IMR-90 (cell line): ENCODE results near the gene ATPAF1. TPM values are rescaled to one million over a fixed set of nuclear protein-coding genes. Genes with fewer than 3 reads are reported as not detected.
"Not testable (repeated sequence)": the region's sequence is repeated elsewhere in the genome, so short reads cannot be mapped to it uniquely, and the experiment has no call there.

ENCODE experiments used
- ATAC-seq: fragments of 200-7000 bp; cut with Tn5 transposase; 2 replicates; pipeline ENCODE4 v1.9.1; 2020; ENCODE audit warnings: low read depth, mild to moderate bottlenecking, moderate library complexity
- BruUV-seq: library from RNA; stranded (reverse); fragments of 400-500 nt; replicated peaks from 2 replicates; lab custom pipeline; 2021; lab: Mats Ljungman, UMichigan
- CTCF ChIA-PET: fragments of 300-600 bp; formaldehyde crosslinking; extraction: SDS; loops from one replicate; lab custom pipeline; 2021; ENCODE audit warnings: antibody characterized with exemption; lab: Yijun Ruan, JAX
- POLR2A ChIA-PET: fragments of 300-600 bp; sonication (Branson Sonifier 250); formaldehyde crosslinking; loops from one replicate; lab custom pipeline; 2022; ENCODE audit warnings: antibody characterized with exemption; ENCODE audit not compliant: unreplicated experiment; lab: Charles Lee
- DNase-seq: peaks from one replicate; pipeline ENCODE4 v3.0.0; 2013
- H2AFZ ChIP-seq: replicated peaks from 2 replicates; pipeline ENCODE3; 2013; ENCODE audit warnings: low read length, mild to moderate bottlenecking; ENCODE audit not compliant: poor library complexity
- H2AK5ac ChIP-seq: 2 replicates; pipeline ENCODE4 v1.6.1; 2013; ENCODE audit warnings: low read depth, low read length, inconsistent platforms
- H2AK9ac ChIP-seq: replicated peaks from 2 replicates; pipeline ENCODE3; 2013; ENCODE audit warnings: mild to moderate bottlenecking, low read depth, low read length, moderate library complexity; ENCODE audit not compliant: poor library complexity
- H2BK120ac ChIP-seq: 2 replicates; pipeline ENCODE4 v1.6.1; 2013; ENCODE audit warnings: low read depth, low read length, inconsistent platforms
- H2BK15ac ChIP-seq: 3 replicates; pipeline ENCODE4 v1.6.1; 2013; ENCODE audit warnings: low read depth, low read length, inconsistent platforms
- H2BK20ac ChIP-seq: 2 replicates; pipeline ENCODE4 v1.6.1; 2013; ENCODE audit warnings: low read depth, mild to moderate bottlenecking, inconsistent platforms, low read length, moderate library complexity
- H2BK5ac ChIP-seq: 2 replicates; pipeline ENCODE4 v1.6.1; 2013; ENCODE audit warnings: mild to moderate bottlenecking, low read depth, low read length, inconsistent platforms; ENCODE audit not compliant: poor library complexity, severe bottlenecking
- H3K14ac ChIP-seq: replicated peaks from 2 replicates; pipeline ENCODE4 v1.6.1; 2013; ENCODE audit warnings: low read depth, low read length, inconsistent platforms
- H3K18ac ChIP-seq: 2 replicates; pipeline ENCODE4 v1.6.1; 2013; ENCODE audit warnings: low read depth, low read length, control low read depth
- H3K23ac ChIP-seq: 2 replicates; pipeline ENCODE4 v1.6.1; 2013; ENCODE audit warnings: low read depth, low read length, inconsistent platforms
- H3K27ac ChIP-seq: 2 replicates; pipeline ENCODE4 v1.5.1; 2013; ENCODE audit warnings: mild to moderate bottlenecking, control low read depth, low read length; ENCODE audit not compliant: insufficient read depth
- H3K27me3 ChIP-seq: 2 replicates; pipeline ENCODE4 v1.6.1; 2013; ENCODE audit warnings: low read length; ENCODE audit not compliant: control insufficient read depth, insufficient read depth
- H3K36me3 ChIP-seq: 2 replicates; pipeline ENCODE4 v1.6.1; 2013; ENCODE audit warnings: low read length, mixed read lengths; ENCODE audit not compliant: control insufficient read depth, insufficient read depth
- H3K4ac ChIP-seq: 2 replicates; pipeline ENCODE4 v1.6.1; 2013; ENCODE audit warnings: low read depth, low read length, inconsistent platforms
- H3K4me1 ChIP-seq: 2 replicates; pipeline ENCODE4 v1.6.1; 2013; ENCODE audit warnings: low read length, mixed read lengths; ENCODE audit not compliant: control insufficient read depth, insufficient read depth
- H3K4me2 ChIP-seq: 2 replicates; pipeline ENCODE4 v1.6.1; 2013; ENCODE audit warnings: low read depth, mild to moderate bottlenecking, control low read depth, low read length, moderate library complexity
- H3K4me3 ChIP-seq: 2 replicates; pipeline ENCODE4 v1.5.1; 2013; ENCODE audit warnings: low read depth, mild to moderate bottlenecking, control low read depth, low read length, moderate library complexity; ENCODE audit not compliant: insufficient read depth
- H3K56ac ChIP-seq: 2 replicates; pipeline ENCODE4 v1.6.1; 2013; ENCODE audit warnings: low read length, inconsistent platforms; ENCODE audit not compliant: insufficient read depth; ENCODE audit errors: extremely low read depth
- H3K79me1 ChIP-seq, 2 experiments: 2 replicates each; pipeline ENCODE4 v1.6.1; 2013; ENCODE audit warnings: low read length in 2 of 2, inconsistent platforms in 1 of 2, low read depth in 1 of 2
- H3K9ac ChIP-seq: 2 replicates; pipeline ENCODE4 v1.6.1; 2013; ENCODE audit warnings: low read depth, low read length, control low read depth
- H3K9me1 ChIP-seq: 2 replicates; pipeline ENCODE4 v1.6.1; 2013; ENCODE audit warnings: low read length, inconsistent platforms; ENCODE audit not compliant: insufficient read depth
- H3K9me3 ChIP-seq: 2 replicates; pipeline ENCODE4 v1.6.1; 2013; ENCODE audit warnings: low read length; ENCODE audit not compliant: control insufficient read depth, insufficient read depth
- H4K20me1 ChIP-seq: 2 replicates; pipeline ENCODE4 v1.6.1; 2013; ENCODE audit warnings: low read length, inconsistent platforms; ENCODE audit not compliant: insufficient read depth
- H4K5ac ChIP-seq: 2 replicates; pipeline ENCODE4 v1.6.1; 2013; ENCODE audit warnings: mild to moderate bottlenecking, low read depth, low read length, control low read depth
- H4K8ac ChIP-seq, 2 experiments: 2 replicates each; pipeline ENCODE4 v1.6.1; 2013; ENCODE audit warnings: low read depth in 2 of 2, low read length in 2 of 2, control low read depth in 1 of 2, inconsistent platforms in 1 of 2
- H4K91ac ChIP-seq: 2 replicates; pipeline ENCODE4 v1.6.1; 2013; ENCODE audit warnings: low read depth, low read length, inconsistent platforms; ENCODE audit not compliant: insufficient read depth
- CEBPB ChIP-seq: IDR thresholded peaks from 2 replicates; pipeline ENCODE4 v1.6.1; 2012; ENCODE audit warnings: low read depth, low read length, improper control_type of control experiment
- FOS ChIP-seq: fragments of 150-350 bp; IDR thresholded peaks from 2 replicates; pipeline ENCODE4 v1.6.1; 2016; ENCODE audit warnings: low read depth, low read length
- RCOR1 ChIP-seq: IDR thresholded peaks from 2 replicates; pipeline ENCODE4 v1.6.1; 2012; ENCODE audit warnings: mild to moderate bottlenecking, low read length, improper control_type of control experiment; ENCODE audit not compliant: insufficient replicate concordance
- RFX5 ChIP-seq: IDR thresholded peaks from 2 replicates; pipeline ENCODE4 v1.8.0; 2012; ENCODE audit warnings: low read depth, mild to moderate bottlenecking, low read length, moderate library complexity
- WGBS, 2 experiments: methylation state at CpG; one replicate each; pipeline versions ENCODE4 v1.1.5 to v1.1.7; 2013; ENCODE audit warnings: missing lambda C conversion rate in 2 of 2; ENCODE audit not compliant: insufficient read length in 1 of 2; ENCODE audit errors: extremely low coverage in 2 of 2; 5-methylcytosine and 5-hydroxymethylcytosine counted together
- dilution Hi-C: fragments of 300-500 bp; cut with HindIII; formaldehyde crosslinking; loops from one replicate; pipeline ENCODE4 v1.14.3; 2018; ENCODE audit warnings: low sequenced_read_pairs; ENCODE audit not compliant: unreplicated experiment
- in situ Hi-C: fragments of 300-500 bp; cut with MboI; formaldehyde crosslinking; loops from 3 replicates; pipeline ENCODE4 v1.14.3; 2019; ENCODE audit warnings: low sequenced_read_pairs, inconsistent platforms, mixed read lengths
- intact Hi-C: fragments of 100-400 bp; cut with micrococcal nuclease; formaldehyde crosslinking; loops from 2 replicates; pipeline ENCODE4 v1.10.0; 2022
- polyA plus RNA-seq, 3 experiments: library from polyadenylated mRNA; depleted of rRNA; stranded (reverse); fragments of >200 nt; gene quantifications; 2 replicates each; pipeline ENCODE4 v1.2.3, GENCODE V29; 2012; ENCODE audit warnings: low replicate concordance in 1 of 3
- total RNA-seq: library from RNA; depleted of rRNA; stranded (reverse); fragments of >200 nt; gene quantifications from 2 replicates; pipeline ENCODE4 v1.2.3, GENCODE V29; 2012

Gene ATPAF1
- total and polyA plus RNA-seq, 2 of the 4 experiments (the other 2 are of a cell fraction) = 55.5 to 80.3 TPM

DNA sequence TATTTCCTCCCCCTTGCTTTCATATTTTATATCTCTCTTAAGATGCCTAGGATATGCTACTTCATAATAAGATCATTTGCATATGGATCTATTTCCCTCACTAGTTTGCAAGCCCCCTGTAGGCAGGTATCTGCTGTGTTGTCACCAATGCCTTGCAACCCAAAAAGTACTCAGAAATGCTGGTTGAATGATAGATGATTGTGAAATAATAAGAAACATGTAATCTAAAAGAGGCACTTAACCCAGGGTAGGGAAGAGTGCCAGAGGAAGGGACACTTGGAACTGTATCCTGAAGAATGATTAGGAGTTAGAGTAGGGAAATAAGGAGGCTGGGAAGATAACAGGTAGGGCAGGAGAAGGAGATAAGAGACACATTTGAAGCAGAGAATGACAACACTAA lies 12.3 kb downstream of the ATPAF1 start:
- Histone ChIP-seq H2BK5ac (no peak overlapping the region), H3K79me1 (peaks cover 2 to 3% of the 10 kb centered on the region in 2 experiments; a peak in 1 of 4 replicates), H2AFZ (no peak overlapping the region), H3K56ac (no peak overlapping the region), H3K4me2 (no peak overlapping the region), H3K4ac (no peak overlapping the region), H3K4me3 (no peak overlapping the region), H3K9me3 (no peaks in the 10 kb centered on the region), H3K23ac (no peak overlapping the region), H3K14ac (no peak overlapping the region), H3K18ac (no peak overlapping the region), H2BK20ac (no peak overlapping the region), H4K91ac (no peak overlapping the region), H3K27me3 (no peaks in the 10 kb centered on the region), H4K20me1 (no peaks in the 10 kb centered on the region), H3K36me3 (0 out of 2 replicates have a peak, but pooled peaks cover 12% of the 10 kb centered on the region), H2AK5ac (no peak overlapping the region), H4K5ac (no peak overlapping the region), H3K9ac (no peak overlapping the region), H2AK9ac (no peak overlapping the region), H3K9me1 (no peaks in the 10 kb centered on the region), H2BK15ac (no peak overlapping the region), H4K8ac (no peak overlapping the region), H3K4me1 (peaks cover 3% of the 10 kb centered on the region; the same call in 1 of the 2 replicates), H3K27ac (no peak overlapping the region), H2BK120ac (no peak overlapping the region)
- CTCF ChIA-PET = no interaction called here
- in situ Hi-C loops (no loop called here), dilution Hi-C loops (no loop called here), intact Hi-C loops (no loop called here)
- ATAC-seq = no peak
- TF ChIP-seq RCOR1 (no peak), FOS (no peak), CEBPB (peak; percentile 52; the same call in 1 of the 2 replicates), RFX5 (no peak)
- BruUV-seq = no TSS peak
- no peak for DNase-seq
- POLR2A ChIA-PET = no interaction called here

DNA sequence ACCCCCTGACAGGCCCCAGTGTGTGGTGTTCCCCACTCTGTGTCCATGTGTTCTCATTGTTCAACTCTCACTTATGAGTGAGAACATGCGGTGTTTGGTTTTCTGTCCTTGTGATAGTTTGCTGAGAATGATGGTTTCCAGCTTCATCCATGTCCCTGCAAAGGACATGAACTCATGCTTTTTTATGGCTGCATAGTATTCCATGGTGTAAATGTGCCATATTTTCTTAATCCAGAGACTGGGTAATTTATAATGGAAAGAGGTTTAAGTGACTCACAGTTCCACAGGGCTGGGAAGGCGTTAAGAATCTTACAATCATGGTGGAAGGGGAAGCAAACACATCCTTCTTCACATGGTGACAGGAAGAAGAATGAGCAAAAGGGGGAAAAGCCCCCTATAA lies 13.5 kb downstream of the ATPAF1 start:
- H3K4ac ChIP-seq, H4K8ac ChIP-seq, H3K23ac ChIP-seq, H3K9me3 ChIP-seq, CTCF ChIA-PET, H3K27me3 ChIP-seq, DNase-seq, H2AK9ac ChIP-seq, H2AFZ ChIP-seq, H3K9me1 ChIP-seq, H2BK120ac ChIP-seq, in situ Hi-C loops, H4K5ac ChIP-seq, H3K4me1 ChIP-seq, H4K91ac ChIP-seq, H3K4me2 ChIP-seq, H3K14ac ChIP-seq, H3K56ac ChIP-seq, H2AK5ac ChIP-seq, dilution Hi-C loops, BruUV-seq, H2BK5ac ChIP-seq, H2BK20ac ChIP-seq, H2BK15ac ChIP-seq, intact Hi-C loops, ATAC-seq, H3K79me1 ChIP-seq, H3K4me3 ChIP-seq, H3K27ac ChIP-seq, H3K18ac ChIP-seq, H4K20me1 ChIP-seq, POLR2A ChIA-PET, H3K9ac ChIP-seq: not testable (repeated sequence)
- H3K36me3 ChIP-seq = peaks cover 15% of the 10 kb centered on the region; the same call in 1 of the 2 replicates
- no CpG with 5 or more reads among the region's 2 CpGs for WGBS, 2 experiments
